HEK293 (cell line): ENCODE results near the gene IGSF9.

ENCODE experiments used
- EGR2 ChIP-seq: fragments of 450-650 bp; formaldehyde crosslinking; IDR thresholded peaks from 2 replicates; pipeline ENCODE4 v1.5.1; 2016; ENCODE audit warnings: low read depth, missing biosample characterization, missing genetic modification characterization
- GLIS1 ChIP-seq: fragments of 450-650 bp; formaldehyde crosslinking; IDR thresholded peaks from 2 replicates; pipeline ENCODE4 v1.5.1; 2016; ENCODE audit warnings: missing biosample characterization, missing genetic modification characterization
- GLIS2 ChIP-seq: fragments of 450-650 bp; formaldehyde crosslinking; IDR thresholded peaks from 2 replicates; pipeline ENCODE4 v1.5.1; 2016; ENCODE audit warnings: missing biosample characterization, missing genetic modification characterization
- HOXD13 ChIP-seq: sonication (generic); formaldehyde crosslinking; IDR thresholded peaks from 2 replicates; pipeline ENCODE4 v1.8.0; 2022; ENCODE audit warnings: missing genetic modification reagents, borderline replicate concordance
- KLF1 ChIP-seq: fragments of 450-650 bp; formaldehyde crosslinking; IDR thresholded peaks from 2 replicates; pipeline ENCODE4 v1.5.1; 2016; ENCODE audit warnings: missing biosample characterization, missing genetic modification characterization
- KLF8 ChIP-seq: fragments of 450-650 bp; formaldehyde crosslinking; IDR thresholded peaks from 2 replicates; pipeline ENCODE4 v1.5.1; 2016; ENCODE audit warnings: missing biosample characterization, missing genetic modification characterization
- OSR2 ChIP-seq: fragments of 450-650 bp; formaldehyde crosslinking; IDR thresholded peaks from 2 replicates; pipeline ENCODE4 v1.5.1; 2016; ENCODE audit warnings: missing biosample characterization, missing genetic modification characterization
- TRIM28 ChIP-seq: IDR thresholded peaks from 2 replicates; pipeline ENCODE4 v1.6.1; 2011; ENCODE audit warnings: low read length, control low read depth, borderline replicate concordance
- WT1 ChIP-seq: fragments of 450-650 bp; formaldehyde crosslinking; IDR thresholded peaks from 2 replicates; pipeline ENCODE4 v1.5.1; 2016; ENCODE audit warnings: missing biosample characterization, missing genetic modification characterization
- YY1 ChIP-seq: fragments of 450-650 bp; formaldehyde crosslinking; IDR thresholded peaks from 2 replicates; pipeline ENCODE4 v1.5.1; 2018; ENCODE audit warnings: missing biosample characterization, missing genetic modification characterization
- ZBTB20 ChIP-seq: fragments of 450-650 bp; formaldehyde crosslinking; IDR thresholded peaks from 2 replicates; pipeline ENCODE4 v1.5.1; 2016; ENCODE audit warnings: missing biosample characterization, missing genetic modification characterization
- ZIC2 ChIP-seq: fragments of 450-650 bp; formaldehyde crosslinking; IDR thresholded peaks from 2 replicates; pipeline ENCODE4 v1.5.1; 2016; ENCODE audit warnings: missing biosample characterization, missing genetic modification characterization
- ZNF214 ChIP-seq: fragments of 450-650 bp; formaldehyde crosslinking; IDR thresholded peaks from 2 replicates; pipeline ENCODE4 v1.5.1; 2017; ENCODE audit warnings: missing biosample characterization, mild to moderate bottlenecking, missing genetic modification characterization, borderline replicate concordance
- ZNF24 ChIP-seq: fragments of 450-650 bp; formaldehyde crosslinking; IDR thresholded peaks from 2 replicates; pipeline ENCODE4 v1.5.1; 2016; ENCODE audit warnings: missing biosample characterization, missing genetic modification characterization
- ZNF302 ChIP-seq: fragments of 450-650 bp; formaldehyde crosslinking; IDR thresholded peaks from 2 replicates; pipeline ENCODE4 v1.5.1; 2016; ENCODE audit warnings: missing biosample characterization, missing genetic modification characterization, low read depth
- ZNF37A ChIP-seq: fragments of 450-650 bp; IDR thresholded peaks from 2 replicates; pipeline ENCODE4 v1.5.1; 2018; ENCODE audit warnings: missing biosample characterization, missing genetic modification characterization
- ZNF510 ChIP-seq: fragments of 450-650 bp; formaldehyde crosslinking; IDR thresholded peaks from 2 replicates; pipeline ENCODE4 v1.5.1; 2018; ENCODE audit warnings: mild to moderate bottlenecking, missing genetic modification characterization, missing biosample characterization; ENCODE audit not compliant: insufficient replicate concordance
- ZNF513 ChIP-seq: fragments of 450-650 bp; IDR thresholded peaks from 2 replicates; pipeline ENCODE4 v1.5.1; 2018; ENCODE audit warnings: missing biosample characterization, missing genetic modification characterization
- ZNF548 ChIP-seq: fragments of 450-650 bp; formaldehyde crosslinking; IDR thresholded peaks from 2 replicates; pipeline ENCODE4 v1.5.1; 2016; ENCODE audit warnings: missing biosample characterization, missing genetic modification characterization
- ZNF596 ChIP-seq: fragments of 450-650 bp; IDR thresholded peaks from 2 replicates; pipeline ENCODE4 v1.5.0; 2018; ENCODE audit warnings: missing biosample characterization, mild to moderate bottlenecking, missing genetic modification characterization, moderate library complexity
- ZNF600 ChIP-seq: fragments of 450-650 bp; formaldehyde crosslinking; IDR thresholded peaks from 2 replicates; pipeline ENCODE4 v1.5.1; 2016; ENCODE audit warnings: missing biosample characterization, missing genetic modification characterization
- ZNF76 ChIP-seq: fragments of 450-650 bp; formaldehyde crosslinking; IDR thresholded peaks from 2 replicates; pipeline ENCODE4; 2016; ENCODE audit warnings: low read depth, missing biosample characterization, missing genetic modification characterization, borderline replicate concordance
- ZSCAN23 ChIP-seq: fragments of 450-650 bp; formaldehyde crosslinking; IDR thresholded peaks from 2 replicates; pipeline ENCODE4 v1.5.1; 2016; ENCODE audit warnings: missing biosample characterization, missing genetic modification characterization
- ZSCAN30 ChIP-seq: fragments of 450-650 bp; IDR thresholded peaks from 2 replicates; pipeline ENCODE4 v1.5.1; 2018; ENCODE audit warnings: missing biosample characterization, mild to moderate bottlenecking, missing genetic modification characterization, moderate library complexity
- ZSCAN4 ChIP-seq: fragments of 450-650 bp; formaldehyde crosslinking; IDR thresholded peaks from 2 replicates; pipeline ENCODE4 v1.5.1; 2017; ENCODE audit warnings: missing biosample characterization, missing genetic modification characterization
- TF ChIP-seq, protein P1 (sequence below): fragments of 450-650 bp; formaldehyde crosslinking; IDR thresholded peaks from 2 replicates; pipeline ENCODE4 v1.5.1; 2016; ENCODE audit warnings: missing biosample characterization, missing genetic modification characterization
- TF ChIP-seq, protein P2 (sequence below): fragments of 450-650 bp; formaldehyde crosslinking; IDR thresholded peaks from 2 replicates; pipeline ENCODE4 v1.5.1; 2016; ENCODE audit warnings: missing biosample characterization, missing genetic modification characterization
- TF ChIP-seq, protein P3 (sequence below): fragments of 450-650 bp; formaldehyde crosslinking; IDR thresholded peaks from 2 replicates; pipeline ENCODE4 v1.5.1; 2016; ENCODE audit warnings: missing biosample characterization, missing genetic modification characterization
- TF ChIP-seq, protein P4 (sequence below): fragments of 450-650 bp; formaldehyde crosslinking; IDR thresholded peaks from 2 replicates; pipeline ENCODE4 v1.5.1; 2016; ENCODE audit warnings: missing biosample characterization, missing genetic modification characterization, low read depth

Gene IGSF9

GRCh38 chr1:159916242-159917051 is 29.0 kb downstream of the IGSF9 start (continued):
- TF ChIP-seq, protein P1, sequence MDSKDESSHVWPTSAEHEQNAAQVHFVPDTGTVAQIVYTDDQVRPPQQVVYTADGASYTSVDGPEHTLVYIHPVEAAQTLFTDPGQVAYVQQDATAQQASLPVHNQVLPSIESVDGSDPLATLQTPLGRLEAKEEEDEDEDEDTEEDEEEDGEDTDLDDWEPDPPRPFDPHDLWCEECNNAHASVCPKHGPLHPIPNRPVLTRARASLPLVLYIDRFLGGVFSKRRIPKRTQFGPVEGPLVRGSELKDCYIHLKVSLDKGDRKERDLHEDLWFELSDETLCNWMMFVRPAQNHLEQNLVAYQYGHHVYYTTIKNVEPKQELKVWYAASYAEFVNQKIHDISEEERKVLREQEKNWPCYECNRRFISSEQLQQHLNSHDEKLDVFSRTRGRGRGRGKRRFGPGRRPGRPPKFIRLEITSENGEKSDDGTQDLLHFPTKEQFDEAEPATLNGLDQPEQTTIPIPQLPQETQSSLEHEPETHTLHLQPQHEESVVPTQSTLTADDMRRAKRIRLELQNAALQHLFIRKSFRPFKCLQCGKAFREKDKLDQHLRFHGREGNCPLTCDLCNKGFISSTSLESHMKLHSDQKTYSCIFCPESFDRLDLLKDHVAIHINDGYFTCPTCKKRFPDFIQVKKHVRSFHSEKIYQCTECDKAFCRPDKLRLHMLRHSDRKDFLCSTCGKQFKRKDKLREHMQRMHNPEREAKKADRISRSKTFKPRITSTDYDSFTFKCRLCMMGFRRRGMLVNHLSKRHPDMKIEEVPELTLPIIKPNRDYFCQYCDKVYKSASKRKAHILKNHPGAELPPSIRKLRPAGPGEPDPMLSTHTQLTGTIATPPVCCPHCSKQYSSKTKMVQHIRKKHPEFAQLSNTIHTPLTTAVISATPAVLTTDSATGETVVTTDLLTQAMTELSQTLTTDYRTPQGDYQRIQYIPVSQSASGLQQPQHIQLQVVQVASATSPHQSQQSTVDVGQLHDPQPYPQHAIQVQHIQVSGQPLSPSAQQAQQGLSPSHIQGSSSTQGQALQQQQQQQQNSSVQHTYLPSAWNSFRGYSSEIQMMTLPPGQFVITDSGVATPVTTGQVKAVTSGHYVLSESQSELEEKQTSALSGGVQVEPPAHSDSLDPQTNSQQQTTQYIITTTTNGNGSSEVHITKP (tag by site-specific recombination) = peak; percentile 84
- peak; percentile 96 for TF ChIP-seq WT1 (tag by site-specific recombination)
- TF ChIP-seq, protein P2, sequence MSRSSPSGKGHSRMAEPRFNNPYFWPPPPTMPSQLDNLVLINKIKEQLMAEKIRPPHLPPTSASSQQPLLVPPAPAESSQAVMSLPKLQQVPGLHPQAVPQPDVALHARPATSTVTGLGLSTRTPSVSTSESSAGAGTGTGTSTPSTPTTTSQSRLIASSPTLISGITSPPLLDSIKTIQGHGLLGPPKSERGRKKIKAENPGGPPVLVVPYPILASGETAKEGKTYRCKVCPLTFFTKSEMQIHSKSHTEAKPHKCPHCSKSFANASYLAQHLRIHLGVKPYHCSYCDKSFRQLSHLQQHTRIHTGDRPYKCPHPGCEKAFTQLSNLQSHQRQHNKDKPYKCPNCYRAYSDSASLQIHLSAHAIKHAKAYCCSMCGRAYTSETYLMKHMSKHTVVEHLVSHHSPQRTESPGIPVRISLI (tag by site-specific recombination) = no peak
- TF ChIP-seq ZNF596 (tag by site-specific recombination) = peak; percentile 55
- no peak for TF ChIP-seq YY1 (tag by site-specific recombination)
- peak; percentile 80 for TF ChIP-seq KLF1
- TF ChIP-seq, protein P3, sequence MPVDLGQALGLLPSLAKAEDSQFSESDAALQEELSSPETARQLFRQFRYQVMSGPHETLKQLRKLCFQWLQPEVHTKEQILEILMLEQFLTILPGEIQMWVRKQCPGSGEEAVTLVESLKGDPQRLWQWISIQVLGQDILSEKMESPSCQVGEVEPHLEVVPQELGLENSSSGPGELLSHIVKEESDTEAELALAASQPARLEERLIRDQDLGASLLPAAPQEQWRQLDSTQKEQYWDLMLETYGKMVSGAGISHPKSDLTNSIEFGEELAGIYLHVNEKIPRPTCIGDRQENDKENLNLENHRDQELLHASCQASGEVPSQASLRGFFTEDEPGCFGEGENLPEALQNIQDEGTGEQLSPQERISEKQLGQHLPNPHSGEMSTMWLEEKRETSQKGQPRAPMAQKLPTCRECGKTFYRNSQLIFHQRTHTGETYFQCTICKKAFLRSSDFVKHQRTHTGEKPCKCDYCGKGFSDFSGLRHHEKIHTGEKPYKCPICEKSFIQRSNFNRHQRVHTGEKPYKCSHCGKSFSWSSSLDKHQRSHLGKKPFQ = peak; percentile 78
- TF ChIP-seq OSR2 (tag by site-specific recombination) = peak; percentile 88
- peak; percentile 59; the same call in 1 of the 2 replicates for TF ChIP-seq TRIM28
- no peak for TF ChIP-seq ZNF302 (tag by site-specific recombination)
- TF ChIP-seq ZSCAN4 (tag by site-specific recombination) = peak; percentile 71
- TF ChIP-seq ZBTB20 = peak; percentile 74
- peak; percentile 94 for TF ChIP-seq GLIS1 (tag by site-specific recombination)
- TF ChIP-seq GLIS2 (tag by site-specific recombination) = peak; percentile 62
- TF ChIP-seq ZNF37A (tag by site-specific recombination) = no peak
- no peak for TF ChIP-seq ZNF548 (tag by site-specific recombination)
- TF ChIP-seq ZNF76 (tag by site-specific recombination) = peak; percentile 70
- TF ChIP-seq ZSCAN30 = peak; percentile 89; the same call in 1 of the 2 replicates
- TF ChIP-seq HOXD13 (CRISPR knock-in tag) = peak; percentile 52; the same call in 1 of the 2 replicates
- TF ChIP-seq ZSCAN23 = peak; percentile 90
- peak; percentile 99 for TF ChIP-seq ZNF24 (tag by site-specific recombination)
- peak; percentile 73 for TF ChIP-seq ZIC2 (tag by site-specific recombination)
- TF ChIP-seq ZNF600 (tag by site-specific recombination) = peak; percentile 82; the same call in 1 of the 2 replicates
- TF ChIP-seq ZNF510 (tag by site-specific recombination) = no peak
- peak; percentile 80 for TF ChIP-seq EGR2
- 0 out of 2 replicates have a peak, but pooled peaks have one; percentile 48 for TF ChIP-seq ZNF513
- no peak for TF ChIP-seq ZNF214 (tag by site-specific recombination)
- TF ChIP-seq, protein P4, sequence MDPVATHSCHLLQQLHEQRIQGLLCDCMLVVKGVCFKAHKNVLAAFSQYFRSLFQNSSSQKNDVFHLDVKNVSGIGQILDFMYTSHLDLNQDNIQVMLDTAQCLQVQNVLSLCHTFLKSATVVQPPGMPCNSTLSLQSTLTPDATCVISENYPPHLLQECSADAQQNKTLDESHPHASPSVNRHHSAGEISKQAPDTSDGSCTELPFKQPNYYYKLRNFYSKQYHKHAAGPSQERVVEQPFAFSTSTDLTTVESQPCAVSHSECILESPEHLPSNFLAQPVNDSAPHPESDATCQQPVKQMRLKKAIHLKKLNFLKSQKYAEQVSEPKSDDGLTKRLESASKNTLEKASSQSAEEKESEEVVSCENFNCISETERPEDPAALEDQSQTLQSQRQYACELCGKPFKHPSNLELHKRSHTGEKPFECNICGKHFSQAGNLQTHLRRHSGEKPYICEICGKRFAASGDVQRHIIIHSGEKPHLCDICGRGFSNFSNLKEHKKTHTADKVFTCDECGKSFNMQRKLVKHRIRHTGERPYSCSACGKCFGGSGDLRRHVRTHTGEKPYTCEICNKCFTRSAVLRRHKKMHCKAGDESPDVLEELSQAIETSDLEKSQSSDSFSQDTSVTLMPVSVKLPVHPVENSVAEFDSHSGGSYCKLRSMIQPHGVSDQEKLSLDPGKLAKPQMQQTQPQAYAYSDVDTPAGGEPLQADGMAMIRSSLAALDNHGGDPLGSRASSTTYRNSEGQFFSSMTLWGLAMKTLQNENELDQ (tag by site-specific recombination) = no peak
- peak; percentile 99 for TF ChIP-seq KLF8 (tag by site-specific recombination)
